Mammary microvascular endothelial cell (primary cell): ENCODE measurements around the gene FRMPD3. TPM values are rescaled to one million over a fixed set of nuclear protein-coding genes. Genes with fewer than 3 reads are reported as not detected.

Experiments used
- total RNA-seq: library from RNA; depleted of rRNA; stranded (reverse); fragments of >200 nt; gene quantifications from 2 replicates; pipeline ENCODE4 v1.2.3, GENCODE V29; 2015

The FRMPD3 gene
- total RNA-seq, result not detected in 2 replicates

DNA sequence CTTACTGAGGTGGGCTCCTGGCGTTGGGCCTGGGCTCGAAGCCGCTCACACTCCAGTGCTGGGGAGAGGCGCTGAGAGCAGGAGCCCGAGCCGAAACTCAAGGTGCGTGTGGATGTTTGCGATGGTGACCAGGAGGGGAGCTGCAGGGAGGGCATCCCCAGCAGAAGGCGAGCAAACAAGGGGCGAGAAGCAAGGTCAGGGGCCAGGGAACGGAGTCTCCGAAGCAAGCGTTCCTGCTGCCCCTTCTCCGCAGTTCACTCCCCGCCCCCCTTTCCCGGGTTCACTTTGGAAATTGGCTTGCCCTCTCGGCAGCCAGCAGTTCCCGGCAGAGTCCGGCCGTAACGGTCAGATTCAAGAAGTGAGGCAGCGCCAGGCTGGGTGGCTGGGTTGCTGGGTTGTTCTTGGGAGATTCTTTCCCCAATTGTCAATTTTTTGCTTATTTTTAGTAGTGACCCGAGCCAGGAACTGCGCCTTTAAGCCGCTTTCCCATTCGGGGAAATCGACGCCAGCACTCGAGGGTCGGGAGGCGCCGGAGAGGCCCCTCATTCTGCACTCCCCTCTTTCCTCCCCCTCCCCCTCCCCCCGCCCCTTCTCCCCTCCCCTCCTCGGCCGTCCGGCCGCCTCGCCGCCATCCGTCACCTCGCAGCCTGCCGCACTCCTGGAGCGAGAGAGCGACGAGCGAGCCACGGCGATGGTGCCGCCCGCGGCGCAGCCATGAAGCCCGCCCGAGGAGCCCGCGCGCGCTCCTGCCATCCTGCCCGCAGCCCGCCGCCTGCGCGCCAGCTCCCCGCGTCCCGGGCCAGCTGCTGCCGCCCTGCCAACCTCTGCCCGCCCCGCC lies at the start of gene FRMPD3:
TSS of gene FRMPD3 (plus strand) at position 655 of the 838 bp plus-strand sequence. CDS start 76,937 bp downstream, outside the sequence.

Other genes with a start within 250 kb of the FRMPD3 start
- not detected in 2 replicates for gene NUP62CL, start 243.2 kb upstream of the FRMPD3 start, total RNA-seq
- not detected in 2 replicates for gene DNAAF6, start 243.0 kb upstream of the FRMPD3 start, total RNA-seq
- 29.1 and 29.9 TPM in 2 replicates for gene PRPS1, start 178.9 kb downstream of the FRMPD3 start, total RNA-seq